Endometrial microvascular endothelial cells (primary cell): ENCODE measurements around the gene IGF1R. TPM values are rescaled to one million over a fixed set of nuclear protein-coding genes. Genes with fewer than 3 reads are reported as not detected.
"Not testable (repeated sequence)": the region's sequence is repeated elsewhere in the genome, so short reads cannot be mapped to it uniquely, and the experiment has no call there.

Source experiments
- in situ Hi-C: cut with HindIII; loops from 2 replicates; pipeline ENCODE4 v1.10.0; 2017; ENCODE audit warnings: low sequenced_read_pairs, low pct_unique_long_range_greater_than_20kb; ENCODE audit errors: inconsistent ontology term
- total RNA-seq: library from RNA; depleted of rRNA; stranded (reverse); fragments of >200 nt; gene quantifications from one replicate; pipeline ENCODE4 v1.2.3, GENCODE V29; 2015; ENCODE audit errors: inconsistent ontology term

The IGF1R gene
- total RNA-seq, 1 donor from 2014 or later: 28.8 TPM

DNA sequence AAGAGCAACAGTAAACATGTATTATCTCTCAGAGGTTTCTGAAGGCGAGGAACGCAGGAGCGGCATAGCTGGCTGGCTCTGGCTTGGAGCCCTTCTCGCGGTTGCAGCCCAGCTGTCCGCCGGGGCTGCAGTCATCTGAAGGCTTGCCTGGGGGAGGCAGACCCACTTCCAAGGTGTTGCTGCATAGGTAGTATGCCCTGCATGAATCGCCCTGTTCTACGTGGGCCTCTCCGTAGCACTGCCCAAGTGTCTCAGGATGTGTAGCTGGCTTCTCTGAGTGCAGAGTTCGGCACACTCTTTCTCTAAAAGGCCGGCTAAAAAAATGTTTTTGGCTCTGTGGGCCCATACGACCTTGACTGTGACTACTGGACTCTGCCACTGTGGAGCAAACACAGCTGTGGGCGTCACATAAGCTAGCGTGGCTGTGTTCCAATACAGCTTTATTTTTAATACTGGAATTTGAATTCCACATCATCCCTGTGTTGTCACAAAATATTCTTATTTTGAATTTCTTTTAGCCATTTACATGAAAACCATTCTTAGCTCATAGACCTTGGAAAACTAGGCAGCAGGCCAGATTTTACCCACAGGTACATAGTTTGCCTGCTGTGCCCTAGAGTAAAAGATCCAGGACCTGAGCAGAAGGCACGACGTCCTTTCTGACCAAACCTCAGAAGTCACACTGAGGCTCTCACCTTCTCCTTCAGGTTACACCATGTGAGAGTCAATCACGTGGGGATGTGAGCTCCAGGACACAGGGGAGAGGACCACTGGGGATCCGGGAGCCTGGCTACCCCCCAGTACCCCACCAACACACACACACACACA lies 303.4 kb downstream of the IGF1R start:
- in situ Hi-C loops: no loop called here

DNA sequence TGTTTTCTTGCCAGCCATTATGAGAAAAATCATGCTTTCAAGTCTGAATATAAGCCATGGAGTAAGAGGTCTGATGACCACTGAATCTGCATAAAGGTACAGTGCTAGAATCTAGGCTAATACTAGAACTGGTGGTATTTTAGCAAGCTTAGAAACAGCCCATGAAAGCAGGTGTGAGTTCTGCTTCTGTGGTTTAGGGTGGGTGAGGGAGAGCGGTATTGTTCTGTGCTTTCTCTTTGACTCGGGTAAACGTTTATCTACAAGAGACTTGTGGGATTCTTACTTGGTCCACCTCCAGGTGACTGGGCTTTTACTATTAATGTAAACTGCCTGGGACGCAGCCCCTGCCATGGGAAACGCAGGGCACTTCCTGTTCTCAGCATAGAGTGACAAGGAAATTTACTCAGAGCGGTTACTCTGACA lies 304.1 kb downstream of the IGF1R start:
- in situ Hi-C loops: no loop called here

DNA sequence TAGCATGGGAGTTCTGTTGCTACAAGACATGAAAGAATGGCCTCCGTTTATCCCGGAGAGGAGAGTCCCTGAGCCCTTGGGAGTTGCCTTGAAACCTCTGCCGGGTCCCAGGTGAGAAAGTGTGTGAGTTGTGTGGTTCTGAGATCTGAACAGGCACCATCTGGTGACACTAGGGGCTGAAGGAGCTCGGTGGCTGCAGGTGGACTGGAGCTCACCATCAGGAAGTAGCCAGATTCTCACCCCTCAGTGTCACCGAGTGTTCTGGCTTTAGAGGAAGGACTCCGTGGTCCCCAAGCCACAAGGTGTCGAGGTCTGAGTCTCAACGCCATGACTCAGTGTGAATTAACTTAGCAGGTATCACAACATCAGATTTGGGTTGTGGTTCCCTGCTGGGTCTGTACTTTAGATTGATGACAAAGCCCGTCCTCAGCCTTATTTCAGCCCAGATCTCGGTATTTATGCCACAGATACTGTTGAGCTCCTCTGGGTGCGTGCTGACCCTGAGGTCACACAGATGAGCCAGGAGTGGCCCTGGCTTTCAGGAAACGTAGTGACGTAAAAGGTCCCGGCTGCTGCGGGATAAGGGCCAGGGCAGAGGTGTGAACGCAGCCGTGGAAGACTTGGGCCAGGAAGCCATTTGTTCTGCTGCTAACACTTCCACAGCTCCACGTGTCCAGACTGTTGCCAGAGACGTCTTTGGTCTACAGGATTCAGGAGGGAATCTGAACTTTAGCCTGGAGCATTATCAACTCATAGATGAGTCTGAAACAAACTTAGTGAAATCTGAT lies 304.9 kb downstream of the IGF1R start:
- in situ Hi-C loops: no loop called here

DNA sequence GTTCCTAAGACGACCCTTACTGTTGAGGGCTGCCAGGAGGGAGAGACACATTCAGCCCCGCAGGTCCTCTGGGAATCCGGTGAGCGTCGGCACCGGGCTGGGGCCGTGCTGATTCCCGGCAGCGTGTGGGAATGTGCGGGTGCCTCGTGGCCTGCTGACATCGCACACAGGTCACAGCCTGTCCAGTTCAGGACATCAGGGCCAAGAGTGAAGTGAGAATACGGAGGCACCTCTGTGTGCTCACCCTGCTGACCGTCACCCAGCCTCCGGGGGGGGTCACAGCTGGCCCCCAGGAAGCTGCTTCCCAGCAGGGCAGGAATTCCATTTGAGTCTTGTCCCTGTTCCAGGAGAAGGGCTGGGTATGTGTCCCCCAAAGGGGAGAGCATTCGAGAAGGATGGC lies 305.6 kb downstream of the IGF1R start:
- in situ Hi-C loops: no loop called here

DNA sequence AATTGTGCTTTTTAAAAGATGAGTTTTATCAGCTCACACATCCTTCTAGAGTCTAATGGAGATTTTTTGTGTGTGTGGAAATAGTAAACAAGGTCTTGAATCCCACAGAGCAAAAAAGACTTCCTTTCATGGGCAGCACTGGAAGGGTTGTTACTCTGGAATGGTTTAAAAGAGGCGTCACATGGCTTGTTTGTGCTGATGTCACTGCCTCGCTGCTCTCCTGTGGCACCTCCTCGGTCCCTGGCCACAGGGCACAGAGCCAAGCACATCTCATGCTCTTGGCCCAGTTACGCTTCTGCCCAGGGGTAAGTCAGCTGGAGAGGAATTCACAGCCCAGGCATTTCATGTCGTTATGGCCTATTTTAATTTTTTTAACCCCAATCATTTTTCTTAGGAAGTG lies 306.1 kb downstream of the IGF1R start:
- in situ Hi-C loops: no loop called here

DNA sequence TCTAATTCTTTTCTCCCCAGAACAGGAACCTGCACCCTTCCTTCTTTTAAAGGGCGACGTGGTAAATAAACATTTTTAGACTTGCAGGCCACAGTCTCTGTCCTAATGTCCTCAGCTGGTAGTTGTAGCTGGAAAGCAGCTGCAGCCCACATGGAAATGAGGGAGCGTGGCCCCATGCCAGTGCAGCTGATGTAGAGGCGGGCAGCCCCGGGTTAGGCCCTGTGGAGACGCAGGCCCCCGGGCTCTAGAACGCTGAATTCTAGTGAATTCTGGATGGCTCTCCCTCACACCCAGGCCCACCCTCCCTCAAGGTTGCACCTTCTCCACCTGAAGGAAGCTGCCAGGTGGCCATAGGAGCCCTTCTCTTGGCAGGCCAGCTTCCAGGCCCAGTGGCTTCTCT lies 307.0 kb downstream of the IGF1R start:
- in situ Hi-C loops: no loop called here

DNA sequence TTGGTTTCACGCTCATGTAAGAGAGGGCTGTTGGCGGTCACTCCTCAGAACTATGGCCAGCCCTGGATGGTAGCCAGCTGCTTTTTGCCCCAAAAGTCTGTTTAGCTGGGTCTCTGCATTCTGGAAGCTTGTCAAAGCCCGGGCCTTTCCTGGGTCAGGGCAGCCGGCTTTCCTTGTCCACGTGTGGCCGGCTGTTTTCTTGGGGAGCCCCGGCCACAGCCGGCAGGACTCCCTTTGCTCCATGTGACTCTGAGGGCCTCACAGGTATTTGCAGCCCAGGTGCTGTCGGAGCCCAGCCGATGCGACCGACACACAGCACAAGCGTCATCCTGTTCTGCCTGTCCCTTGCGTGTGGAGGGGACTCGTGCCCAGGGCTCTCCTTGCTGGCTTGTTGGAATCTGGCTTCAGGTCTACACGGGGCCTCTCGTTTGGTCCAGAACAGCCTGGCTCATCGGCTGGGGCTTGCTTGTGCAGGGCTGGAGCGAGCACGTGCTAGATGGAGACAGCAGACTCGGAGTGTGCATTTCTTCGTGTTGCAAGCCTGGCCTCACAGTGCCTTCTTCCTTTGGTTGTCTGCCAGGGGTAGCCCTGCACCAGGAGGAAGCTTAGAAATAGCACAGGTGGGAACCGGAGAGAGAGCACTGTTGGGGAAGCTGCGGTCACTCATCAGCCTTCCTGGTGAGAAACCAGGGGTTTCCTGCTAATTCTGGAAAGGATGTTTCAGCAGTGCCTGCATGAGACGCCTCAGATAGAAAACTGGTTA lies 307.8 kb downstream of the IGF1R start:
- in situ Hi-C loops: no loop called here

DNA sequence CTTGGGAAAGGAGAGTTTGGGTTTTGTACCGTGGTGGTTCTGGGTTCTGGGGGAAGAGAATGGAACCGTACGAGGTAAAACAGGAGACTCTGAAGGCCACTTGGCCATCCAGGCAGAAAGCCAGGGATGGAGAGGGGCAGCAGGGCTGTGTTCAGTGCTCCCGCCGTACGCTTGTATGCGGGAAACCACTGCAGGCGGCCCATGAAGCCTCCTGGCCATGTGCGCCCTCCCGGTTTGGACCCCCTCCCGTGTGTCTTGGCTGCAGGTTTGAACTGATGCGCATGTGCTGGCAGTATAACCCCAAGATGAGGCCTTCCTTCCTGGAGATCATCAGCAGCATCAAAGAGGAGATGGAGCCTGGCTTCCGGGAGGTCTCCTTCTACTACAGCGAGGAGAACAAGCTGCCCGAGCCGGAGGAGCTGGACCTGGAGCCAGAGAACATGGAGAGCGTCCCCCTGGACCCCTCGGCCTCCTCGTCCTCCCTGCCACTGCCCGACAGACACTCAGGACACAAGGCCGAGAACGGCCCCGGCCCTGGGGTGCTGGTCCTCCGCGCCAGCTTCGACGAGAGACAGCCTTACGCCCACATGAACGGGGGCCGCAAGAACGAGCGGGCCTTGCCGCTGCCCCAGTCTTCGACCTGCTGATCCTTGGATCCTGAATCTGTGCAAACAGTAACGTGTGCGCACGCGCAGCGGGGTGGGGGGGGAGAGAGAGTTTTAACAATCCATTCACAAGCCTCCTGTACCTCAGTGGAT lies 308.6 kb downstream of the IGF1R start:
- in situ Hi-C loops: no loop called here

DNA sequence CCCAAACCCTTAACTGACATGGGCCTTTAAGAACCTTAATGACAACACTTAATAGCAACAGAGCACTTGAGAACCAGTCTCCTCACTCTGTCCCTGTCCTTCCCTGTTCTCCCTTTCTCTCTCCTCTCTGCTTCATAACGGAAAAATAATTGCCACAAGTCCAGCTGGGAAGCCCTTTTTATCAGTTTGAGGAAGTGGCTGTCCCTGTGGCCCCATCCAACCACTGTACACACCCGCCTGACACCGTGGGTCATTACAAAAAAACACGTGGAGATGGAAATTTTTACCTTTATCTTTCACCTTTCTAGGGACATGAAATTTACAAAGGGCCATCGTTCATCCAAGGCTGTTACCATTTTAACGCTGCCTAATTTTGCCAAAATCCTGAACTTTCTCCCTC lies 309.3 kb downstream of the IGF1R start:
- in situ Hi-C loops: no loop called here

DNA sequence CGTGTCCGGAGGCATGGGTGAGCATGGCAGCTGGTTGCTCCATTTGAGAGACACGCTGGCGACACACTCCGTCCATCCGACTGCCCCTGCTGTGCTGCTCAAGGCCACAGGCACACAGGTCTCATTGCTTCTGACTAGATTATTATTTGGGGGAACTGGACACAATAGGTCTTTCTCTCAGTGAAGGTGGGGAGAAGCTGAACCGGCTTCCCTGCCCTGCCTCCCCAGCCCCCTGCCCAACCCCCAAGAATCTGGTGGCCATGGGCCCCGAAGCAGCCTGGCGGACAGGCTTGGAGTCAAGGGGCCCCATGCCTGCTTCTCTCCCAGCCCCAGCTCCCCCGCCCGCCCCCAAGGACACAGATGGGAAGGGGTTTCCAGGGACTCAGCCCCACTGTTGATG lies 309.7 kb downstream of the IGF1R start:
- in situ Hi-C loops: no loop called here

DNA sequence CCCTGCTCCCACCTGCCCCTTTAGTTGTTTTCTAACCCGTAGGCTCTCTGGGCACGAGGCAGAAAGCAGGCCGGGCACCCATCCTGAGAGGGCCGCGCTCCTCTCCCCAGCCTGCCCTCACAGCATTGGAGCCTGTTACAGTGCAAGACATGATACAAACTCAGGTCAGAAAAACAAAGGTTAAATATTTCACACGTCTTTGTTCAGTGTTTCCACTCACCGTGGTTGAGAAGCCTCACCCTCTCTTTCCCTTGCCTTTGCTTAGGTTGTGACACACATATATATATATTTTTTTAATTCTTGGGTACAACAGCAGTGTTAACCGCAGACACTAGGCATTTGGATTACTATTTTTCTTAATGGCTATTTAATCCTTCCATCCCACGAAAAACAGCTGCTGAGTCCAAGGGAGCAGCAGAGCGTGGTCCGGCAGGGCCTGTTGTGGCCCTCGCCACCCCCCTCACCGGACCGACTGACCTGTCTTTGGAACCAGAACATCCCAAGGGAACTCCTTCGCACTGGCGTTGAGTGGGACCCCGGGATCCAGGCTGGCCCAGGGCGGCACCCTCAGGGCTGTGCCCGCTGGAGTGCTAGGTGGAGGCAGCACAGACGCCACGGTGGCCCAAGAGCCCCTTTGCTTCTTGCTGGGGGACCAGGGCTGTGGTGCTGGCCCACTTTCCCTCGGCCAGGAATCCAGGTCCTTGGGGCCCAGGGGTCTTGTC lies 310.7 kb downstream of the IGF1R start:
- in situ Hi-C loops: no loop called here

DNA sequence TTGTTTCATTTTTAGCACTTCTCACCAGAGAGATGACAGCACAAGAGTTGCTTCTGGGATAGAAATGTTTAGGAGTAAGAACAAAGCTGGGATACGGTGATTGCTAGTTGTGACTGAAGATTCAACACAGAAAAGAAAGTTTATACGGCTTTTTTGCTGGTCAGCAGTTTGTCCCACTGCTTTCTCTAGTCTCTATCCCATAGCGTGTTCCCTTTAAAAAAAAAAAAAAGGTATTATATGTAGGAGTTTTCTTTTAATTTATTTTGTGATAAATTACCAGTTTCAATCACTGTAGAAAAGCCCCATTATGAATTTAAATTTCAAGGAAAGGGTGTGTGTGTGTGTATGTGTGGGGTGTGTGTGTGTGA lies 311.3 kb downstream of the IGF1R start:
- in situ Hi-C loops: no loop called here

DNA sequence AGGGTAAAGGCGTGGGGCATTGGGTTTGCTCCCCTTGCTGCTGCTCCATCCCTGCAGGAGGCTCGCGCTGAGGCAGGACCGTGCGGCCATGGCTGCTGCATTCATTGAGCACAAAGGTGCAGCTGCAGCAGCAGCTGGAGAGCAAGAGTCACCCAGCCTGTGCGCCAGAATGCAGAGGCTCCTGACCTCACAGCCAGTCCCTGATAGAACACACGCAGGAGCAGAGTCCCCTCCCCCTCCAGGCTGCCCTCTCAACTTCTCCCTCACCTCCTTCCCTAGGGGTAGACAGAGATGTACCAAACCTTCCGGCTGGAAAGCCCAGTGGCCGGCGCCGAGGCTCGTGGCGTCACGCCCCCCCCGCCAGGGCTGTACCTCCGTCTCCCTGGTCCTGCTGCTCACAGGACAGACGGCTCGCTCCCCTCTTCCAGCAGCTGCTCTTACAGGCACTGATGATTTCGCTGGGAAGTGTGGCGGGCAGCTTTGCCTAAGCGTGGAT lies 312.3 kb downstream of the IGF1R start:
- in situ Hi-C loops: no loop called here

DNA sequence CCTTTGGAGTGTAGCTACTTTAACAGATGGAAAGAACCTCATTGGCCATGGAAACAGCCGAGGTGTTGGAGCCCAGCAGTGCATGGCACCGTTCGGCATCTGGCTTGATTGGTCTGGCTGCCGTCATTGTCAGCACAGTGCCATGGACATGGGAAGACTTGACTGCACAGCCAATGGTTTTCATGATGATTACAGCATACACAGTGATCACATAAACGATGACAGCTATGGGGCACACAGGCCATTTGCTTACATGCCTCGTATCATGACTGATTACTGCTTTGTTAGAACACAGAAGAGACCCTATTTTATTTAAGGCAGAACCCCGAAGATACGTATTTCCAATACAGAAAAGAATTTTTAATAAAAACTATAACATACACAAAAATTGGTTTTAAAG lies 315.1 kb downstream of the IGF1R start:
- in situ Hi-C loops: no loop called here

DNA sequence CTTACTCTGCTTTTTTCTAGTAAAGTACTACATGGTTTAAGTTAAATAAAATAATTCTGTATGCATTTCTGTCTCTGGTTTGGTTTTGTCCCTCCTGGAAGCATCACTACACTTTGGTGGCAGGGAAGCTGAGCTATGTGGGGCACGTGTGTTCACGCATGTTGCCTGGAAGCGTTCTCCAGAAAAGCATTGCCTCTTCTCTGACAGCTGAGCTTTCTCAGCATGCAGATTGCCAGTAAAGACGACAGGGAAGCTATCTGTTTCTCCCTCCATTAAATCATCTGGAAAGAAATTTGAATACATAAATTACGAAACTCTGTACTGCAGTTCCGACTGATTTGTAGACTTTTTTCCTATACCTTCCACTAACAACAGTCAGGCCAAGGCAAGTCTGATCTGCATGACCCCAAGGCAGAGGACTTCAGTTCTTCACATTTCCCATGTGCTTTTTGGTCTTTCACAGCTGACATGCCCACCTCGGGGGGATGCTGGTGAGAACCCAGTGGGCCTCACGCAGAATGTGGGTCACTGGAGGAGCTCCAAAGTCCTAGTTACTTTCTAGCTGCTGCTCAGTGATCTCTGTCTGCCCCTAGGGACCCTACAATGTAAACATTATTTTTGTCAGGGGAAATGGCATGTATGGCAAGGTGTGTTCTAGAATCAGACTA lies 316.3 kb downstream of the IGF1R start:
- in situ Hi-C loops: no loop called here

DNA sequence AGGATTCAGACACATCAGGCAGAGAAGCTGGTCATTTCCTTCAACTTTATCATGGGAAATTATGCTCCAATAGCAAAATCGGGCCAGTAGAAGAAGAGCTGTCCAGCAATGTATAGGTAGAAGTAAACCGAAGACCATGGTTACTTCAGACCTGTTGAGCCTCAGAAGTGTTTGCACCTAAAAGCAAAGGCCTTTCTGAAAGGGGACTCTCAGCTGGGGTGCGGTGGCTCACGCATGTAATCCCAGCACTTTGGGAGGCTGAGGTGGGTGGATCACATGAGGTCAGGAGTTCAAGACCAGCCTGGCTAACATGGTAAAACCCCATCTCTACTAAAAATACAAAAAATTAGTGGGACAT lies 316.8 kb downstream of the IGF1R start:
- in situ Hi-C loops: not testable (repeated sequence)

DNA sequence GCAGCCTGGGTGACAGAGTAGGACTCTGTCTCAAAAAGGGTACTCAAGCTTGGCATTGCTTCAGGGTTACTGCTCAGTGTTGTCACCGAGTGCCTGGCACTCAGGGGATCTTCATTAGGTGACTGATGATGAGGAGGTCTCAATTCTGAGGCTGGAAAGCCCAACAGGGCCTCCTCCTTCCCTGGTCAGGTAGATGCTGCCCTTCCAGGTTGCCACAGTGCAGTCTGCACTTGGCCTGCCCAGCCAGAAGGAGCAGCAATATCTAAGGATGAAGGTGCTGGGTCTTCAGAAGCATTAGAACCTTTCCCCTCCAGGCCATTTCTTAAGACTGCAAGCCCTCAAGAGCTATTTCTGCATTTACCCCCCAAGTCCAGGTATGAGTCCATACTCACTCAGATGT lies 317.3 kb downstream of the IGF1R start:
- in situ Hi-C loops: no loop called here
